ENCODE data around the gene APOL5. TPM values are rescaled to one million over a fixed set of nuclear protein-coding genes. Genes with fewer than 3 reads are reported as not detected.
"Not testable (repeated sequence)": the region's sequence is repeated elsewhere in the genome, so short reads cannot be mapped to it uniquely, and the experiment has no call there.

The APOL5 gene
- polyA plus RNA-seq, 4 donors: 0.10 TPM; not detected in 3

- no peak for DNase-seq (ENCODE audit: low read depth in 4 of 4, low spot score in 2 of 4)
Measured at GRCh38 chr22:35708453-35708852, 9.2 kb upstream of the APOL5 start.

- no peak for DNase-seq (ENCODE audit: low read depth in 4 of 4, low spot score in 2 of 4)
Measured at GRCh38 chr22:35708917-35709316, 8.8 kb upstream of the APOL5 start.

DNA sequence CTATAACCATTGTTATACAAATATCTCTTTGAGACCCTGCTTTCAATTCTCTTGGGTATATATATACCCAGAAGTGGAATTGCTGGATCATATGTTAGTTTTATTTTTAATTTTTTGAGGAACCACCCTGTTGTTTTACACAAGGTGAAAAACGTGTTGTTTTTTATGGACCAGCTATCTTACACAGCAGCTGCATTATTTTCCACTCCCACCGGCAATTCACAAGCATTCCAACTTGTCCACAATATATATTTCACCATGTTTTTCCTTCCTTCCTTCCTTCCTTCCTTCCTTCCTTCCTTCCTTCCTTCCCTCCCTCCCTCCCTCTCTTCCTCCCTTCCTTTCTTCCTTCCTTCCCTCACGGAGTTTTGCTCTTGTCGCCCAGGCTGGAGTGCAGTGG is 6.3 kb upstream of the APOL5 start:
- DNase-seq (ENCODE audit: low read depth in 4 of 4, low spot score in 2 of 4): no peak

- DNase-seq (ENCODE audit: low read depth in 4 of 4, low spot score in 2 of 4): no peak
Measured at GRCh38 chr22:35712672-35713071, 5.0 kb upstream of the APOL5 start.

DNA sequence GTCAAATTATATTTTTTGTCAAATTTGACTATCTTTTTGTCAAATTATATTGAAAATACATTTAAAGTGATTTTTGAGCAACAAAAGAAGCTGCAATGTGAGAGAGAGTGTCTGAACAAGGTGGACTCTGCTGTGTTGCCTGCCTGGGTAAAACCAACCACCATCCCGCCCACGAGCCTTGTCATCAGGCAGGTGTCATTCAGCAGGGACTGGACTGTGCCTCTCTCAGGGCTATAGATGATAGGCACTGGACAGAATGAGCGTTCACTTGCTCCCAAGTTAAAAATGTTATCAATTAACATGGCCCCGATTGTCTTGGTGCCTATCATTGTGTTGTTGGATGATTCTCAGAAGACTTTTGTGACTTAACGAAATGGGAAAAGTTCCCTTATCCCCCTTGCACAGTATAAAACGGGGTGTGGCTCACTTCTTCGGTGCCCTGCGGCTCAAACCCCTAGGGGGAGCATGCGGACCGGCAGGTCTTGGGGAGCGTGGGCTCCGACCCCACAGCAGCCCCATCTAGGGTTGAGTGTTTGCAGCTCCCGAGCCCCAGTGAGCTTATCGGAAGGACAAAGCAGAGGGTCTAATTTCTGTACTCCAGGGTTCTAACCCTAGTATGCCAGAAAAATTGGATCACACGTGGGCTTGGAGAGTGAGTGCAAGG is 1.7 kb downstream of the APOL5 start:
- DNase-seq (ENCODE audit: low read depth in 4 of 4, low spot score in 2 of 4): no peak

GRCh38 chr22:35721960-35722359 is 4.3 kb downstream of the APOL5 start:
- no peak for DNase-seq (ENCODE audit: low read depth in 4 of 4, low spot score in 2 of 4)

DNA sequence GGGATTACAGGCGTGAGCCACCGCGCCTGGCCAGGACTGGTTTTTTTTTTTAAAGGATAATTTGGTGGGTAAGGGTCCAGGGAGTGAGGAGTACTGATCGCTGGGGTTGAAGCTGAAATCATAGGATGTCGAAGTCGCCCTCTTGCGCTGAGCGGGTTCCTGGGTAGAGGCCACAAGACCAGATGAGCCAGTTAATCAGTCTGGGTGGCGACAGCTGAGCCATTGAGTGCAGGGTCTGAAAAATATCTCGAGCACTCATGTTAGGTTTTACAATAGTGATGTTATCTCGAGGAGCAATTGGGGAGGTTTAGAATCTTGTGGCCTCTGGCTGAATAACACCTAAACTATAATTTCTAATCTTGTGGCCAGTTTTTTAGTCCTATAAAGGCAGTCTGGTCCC is 7.8 kb downstream of the APOL5 start:
- no peak for DNase-seq (ENCODE audit: low read depth in 4 of 4, low spot score in 2 of 4)

DNA sequence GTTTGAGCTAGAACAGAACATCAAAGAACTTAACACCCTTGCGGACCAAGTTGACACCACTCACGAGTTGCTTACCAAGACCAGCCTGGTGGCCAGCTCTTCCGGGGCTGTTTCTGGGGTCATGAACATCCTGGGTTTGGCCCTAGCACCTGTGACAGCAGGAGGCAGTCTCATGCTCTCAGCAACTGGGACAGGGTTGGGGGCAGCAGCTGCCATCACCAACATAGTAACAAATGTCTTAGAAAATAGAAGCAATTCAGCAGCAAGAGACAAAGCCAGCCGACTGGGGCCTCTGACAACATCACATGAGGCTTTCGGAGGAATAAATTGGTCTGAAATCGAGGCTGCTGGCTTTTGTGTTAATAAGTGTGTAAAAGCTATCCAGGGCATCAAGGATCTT is 8.7 kb downstream of the APOL5 start:
- DNase-seq (ENCODE audit: low read depth in 4 of 4, low spot score in 2 of 4): no peak

- DNase-seq (ENCODE audit: low read depth in 4 of 4, low spot score in 2 of 4): no peak
Measured at GRCh38 chr22:35726933-35727332, 9.3 kb downstream of the APOL5 start.

DNA sequence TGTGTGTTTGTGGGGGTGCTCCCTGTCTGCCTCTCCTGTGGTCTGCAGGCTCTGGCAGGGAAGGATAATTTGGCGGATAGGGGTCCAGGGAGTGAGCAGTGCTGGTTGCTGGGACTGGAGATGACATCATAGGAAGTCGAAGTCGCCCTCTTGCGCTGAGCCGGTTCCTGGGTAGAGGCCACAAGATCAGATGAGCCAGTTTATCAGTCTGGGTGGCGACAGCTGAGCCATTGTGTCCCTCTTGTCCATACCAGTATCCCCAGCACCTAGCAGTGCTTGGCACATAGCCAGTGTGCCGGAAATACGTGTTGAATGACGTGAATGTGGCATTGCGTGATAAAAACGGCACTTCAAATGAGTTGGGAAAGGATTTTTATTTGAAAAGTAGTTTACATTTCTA is 9.8 kb downstream of the APOL5 start:
- DNase-seq (ENCODE audit: low read depth in 4 of 4, low spot score in 2 of 4): no peak

DNA sequence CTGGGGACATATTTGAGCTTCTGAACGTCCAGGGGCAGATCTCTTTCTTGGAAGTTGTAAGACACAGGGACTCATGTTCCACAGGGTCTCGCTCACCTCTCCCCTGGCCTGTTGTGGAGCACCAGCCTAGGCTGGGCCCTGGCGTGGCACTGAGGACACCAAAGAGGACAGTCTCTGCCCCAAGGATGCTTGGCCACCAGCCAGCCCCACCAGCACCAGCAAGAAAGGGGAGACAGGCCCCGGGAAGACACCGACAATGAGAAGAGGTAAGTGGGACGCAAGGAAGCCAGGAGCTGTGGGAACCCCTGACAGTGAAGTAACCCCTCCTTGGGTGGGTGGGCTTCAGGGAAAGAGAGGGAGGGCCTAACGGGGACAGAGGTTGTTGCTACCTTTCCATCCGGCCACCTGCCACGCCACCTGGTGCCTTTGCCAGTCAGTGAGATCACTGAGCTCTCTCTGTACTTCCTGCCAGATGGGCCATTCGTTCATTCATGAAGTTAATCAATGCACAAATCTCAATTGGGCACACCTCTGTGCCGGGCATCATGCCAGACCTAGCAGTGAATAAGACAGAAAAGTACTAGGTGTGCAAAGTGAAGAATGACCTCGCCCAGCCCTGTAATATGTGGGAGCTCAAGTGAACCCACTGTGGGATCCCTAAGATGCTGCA is 11.1 kb downstream of the APOL5 start:
- no peak for DNase-seq (ENCODE audit: low read depth in 4 of 4, low spot score in 2 of 4)

DNA sequence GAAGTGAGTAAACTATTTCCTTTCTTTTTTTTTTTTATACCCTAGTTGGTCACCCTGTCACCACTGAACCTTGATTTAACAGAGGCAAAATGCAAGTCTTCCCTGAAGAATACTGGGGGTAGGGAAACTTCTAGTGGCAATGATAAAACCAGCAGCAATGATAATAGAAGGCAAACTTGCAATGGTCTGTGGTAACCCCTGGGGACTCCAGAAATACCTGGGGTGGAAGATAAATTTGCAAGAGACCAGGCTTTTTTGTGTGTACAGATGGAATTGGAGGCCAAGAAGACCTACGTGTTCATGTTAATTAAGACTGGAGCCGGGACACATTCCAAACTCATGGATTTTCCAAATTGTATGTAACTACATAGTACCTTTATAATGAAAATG is 11.6 kb downstream of the APOL5 start:
- no peak for DNase-seq (ENCODE audit: low read depth in 4 of 4, low spot score in 2 of 4)

DNA sequence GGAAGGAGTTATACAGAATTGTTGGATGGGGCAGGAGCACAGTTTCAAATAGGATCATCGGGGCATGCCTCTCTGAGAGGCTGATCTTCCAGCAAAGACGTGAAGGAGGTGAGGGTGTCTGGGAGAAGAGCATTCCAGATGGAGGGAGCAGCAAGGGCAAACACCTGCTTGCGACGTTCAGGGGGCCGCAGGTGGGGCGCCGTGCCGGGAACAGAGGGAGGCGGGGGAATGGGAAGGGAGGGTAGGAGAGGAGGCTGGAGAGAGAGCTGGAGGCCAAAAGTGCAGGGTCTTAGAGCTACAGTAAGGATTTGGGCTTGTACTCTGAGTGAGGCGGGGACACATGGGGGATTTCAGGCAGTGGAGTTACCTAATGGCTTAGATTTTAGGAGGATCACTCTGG is 13.6 kb downstream of the APOL5 start:
- no peak for DNase-seq (ENCODE audit: low read depth in 4 of 4, low spot score in 2 of 4)

- no peak for DNase-seq (ENCODE audit: low read depth in 4 of 4, low spot score in 2 of 4)
Measured at GRCh38 chr22:35732116-35732515, 14.4 kb downstream of the APOL5 start.

DNA sequence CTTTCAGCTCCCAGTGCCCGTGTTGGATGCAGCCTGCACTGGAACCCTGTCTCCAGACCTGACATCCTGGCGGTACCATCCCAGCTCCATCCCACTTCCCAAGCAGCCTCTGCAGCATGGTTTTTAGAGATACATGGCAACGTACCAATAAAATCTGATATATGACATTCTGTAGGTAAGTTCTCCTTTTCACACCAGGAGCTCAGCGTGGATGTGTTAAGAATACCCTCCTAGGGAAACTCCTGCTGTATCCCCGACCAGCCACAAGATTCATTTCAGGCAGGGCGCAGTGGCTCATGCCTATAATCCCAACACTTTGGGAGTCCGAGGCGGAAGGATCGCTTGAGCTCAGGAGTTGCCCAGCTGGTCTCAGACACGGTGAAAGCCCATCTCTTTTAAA is 15.4 kb downstream of the APOL5 start:
- no peak for DNase-seq (ENCODE audit: low read depth in 4 of 4, low spot score in 2 of 4)

DNA sequence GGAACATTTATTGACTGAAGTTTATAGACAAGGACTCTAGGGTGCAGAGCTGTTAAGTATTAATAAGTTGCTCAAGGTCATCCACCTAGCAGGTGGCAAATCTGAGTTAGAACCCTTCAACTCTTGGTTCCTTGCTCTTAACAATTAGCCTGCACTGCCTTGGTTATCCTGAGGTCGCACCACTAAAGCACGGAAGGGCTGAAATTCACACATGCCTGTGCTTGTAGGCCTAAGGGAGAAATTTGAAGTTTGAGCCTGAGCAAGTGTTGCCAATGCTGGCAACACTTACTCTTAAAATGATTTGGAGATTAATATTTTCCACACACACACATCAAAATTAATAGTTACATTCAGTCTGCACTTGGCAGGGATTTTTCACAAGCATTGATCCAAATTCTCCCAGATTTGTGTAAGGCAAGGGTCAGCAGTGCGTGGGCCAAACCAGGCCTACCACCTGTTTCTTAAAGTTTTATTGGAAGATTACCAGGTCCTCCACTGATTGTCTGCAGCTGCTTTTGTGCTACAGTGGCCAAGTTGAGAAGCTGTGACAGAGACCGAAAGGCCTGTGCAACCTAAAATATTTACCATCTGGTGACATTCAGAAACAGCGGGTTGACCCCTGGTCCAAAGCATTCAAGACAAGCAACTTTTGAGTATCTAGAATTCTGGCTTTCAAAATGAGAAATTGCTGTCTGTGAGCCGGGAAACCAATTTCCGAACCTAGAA is 16.3 kb downstream of the APOL5 start:
- DNase-seq (ENCODE audit: low read depth in 4 of 4, low spot score in 2 of 4): no peak

DNA sequence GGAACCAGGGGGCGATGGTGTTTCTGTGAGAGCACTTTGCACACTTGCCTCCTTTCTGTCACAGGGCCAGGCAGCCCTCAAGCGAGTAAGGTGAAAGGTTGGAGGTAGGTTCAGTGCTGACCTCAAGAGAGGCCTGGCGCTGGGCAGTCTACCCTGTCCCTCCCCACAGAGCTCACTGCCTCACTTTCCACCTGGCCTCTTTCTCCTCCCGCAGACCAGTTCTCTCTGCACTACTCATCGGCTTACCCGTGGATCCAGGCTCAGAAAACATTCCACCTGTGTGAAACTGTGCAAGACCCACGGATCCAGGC is 16.8 kb downstream of the APOL5 start:
- no peak for DNase-seq (ENCODE audit: low read depth in 4 of 4, low spot score in 2 of 4)

DNA sequence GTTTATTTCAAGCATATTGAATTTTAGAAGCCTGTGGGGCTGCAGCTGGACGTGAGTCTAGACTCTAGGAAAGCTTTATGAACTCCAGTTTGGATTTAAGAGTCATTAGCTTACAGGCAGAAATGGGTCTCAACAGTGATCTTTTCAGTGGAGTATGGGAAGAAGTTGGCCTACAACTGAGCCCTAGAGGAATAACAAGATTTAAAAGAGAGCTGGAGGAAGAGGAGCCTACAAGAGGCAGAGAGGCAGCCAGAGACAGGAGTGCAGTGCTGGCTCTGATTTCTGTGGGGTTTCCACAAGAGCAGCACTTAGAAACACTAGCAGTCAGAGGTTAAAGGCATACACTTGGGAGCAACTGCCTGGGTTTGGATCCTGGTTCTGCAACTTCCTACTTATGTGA is 17.9 kb downstream of the APOL5 start:
- DNase-seq (ENCODE audit: low read depth in 4 of 4, low spot score in 2 of 4): no peak

GRCh38 chr22:35736166-35736565 is 18.5 kb downstream of the APOL5 start:
- no peak for DNase-seq (ENCODE audit: low read depth in 4 of 4, low spot score in 2 of 4)

DNA sequence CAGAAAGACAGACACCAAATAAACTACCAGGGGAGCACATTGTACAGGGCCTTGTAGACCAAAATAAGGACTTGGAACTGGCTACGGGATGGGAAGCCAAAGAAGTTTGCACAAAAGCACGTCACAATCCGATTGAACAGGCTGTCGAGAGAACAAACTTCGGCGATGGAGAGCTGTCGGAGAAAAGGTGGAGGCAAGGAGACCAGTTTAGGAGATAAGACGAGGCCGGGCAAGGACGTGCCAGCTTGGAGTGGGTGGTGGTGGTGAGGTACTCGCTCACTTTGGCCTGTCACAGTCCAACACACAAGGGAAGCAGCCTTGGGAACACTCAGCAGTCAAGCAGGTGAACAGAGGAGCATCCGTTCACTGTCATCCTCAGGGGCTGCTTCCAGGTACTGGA is 19.0 kb downstream of the APOL5 start:
- no peak for DNase-seq (ENCODE audit: low read depth in 4 of 4, low spot score in 2 of 4)

GRCh38 chr22:35737886-35738285 is 20.2 kb downstream of the APOL5 start:
- not testable (repeated sequence) for DNase-seq (ENCODE audit: low read depth in 4 of 4, low spot score in 2 of 4)
